Lower lobe of right lung (tissue), 2 donors: Measurements from ENCODE around the gene STON2. TPM values are rescaled to one million over a fixed set of nuclear protein-coding genes. Genes with fewer than 3 reads are reported as not detected.

Experiments used
- ATAC-seq, 2 donors: fragments of 200-7000 bp; cut with Tn5 transposase; one replicate each; pipeline ENCODE4 v1.9.1; 2020 to 2022; ENCODE audit warnings: mild to moderate bottlenecking in 2 of 2, moderate library complexity in 2 of 2
- DNase-seq: peaks from one replicate; pipeline ENCODE4 v3.0.0-alpha.2; 2020
- H3K27ac ChIP-seq: fragments of 200-600 bp; one replicate; pipeline ENCODE4 v1.8.0; 2022
- H3K27me3 ChIP-seq: fragments of 200-600 bp; one replicate; pipeline ENCODE4 v1.8.0; 2022; ENCODE audit warnings: low read depth
- H3K36me3 ChIP-seq: fragments of 200-600 bp; one replicate; pipeline ENCODE4 v1.8.0; 2022; ENCODE audit warnings: mild to moderate bottlenecking
- H3K4me1 ChIP-seq: fragments of 200-600 bp; one replicate; pipeline ENCODE4 v1.8.0; 2022
- H3K4me3 ChIP-seq: fragments of 200-600 bp; one replicate; pipeline ENCODE4 v1.8.0; 2022; ENCODE audit warnings: mild to moderate bottlenecking
- H3K9me3 ChIP-seq: fragments of 200-600 bp; one replicate; pipeline ENCODE4 v1.8.0; 2022
- CTCF ChIP-seq: fragments of 200-600 bp; IDR thresholded peaks from one replicate; pipeline ENCODE4 v1.8.0; 2022; ENCODE audit warnings: antibody characterized with exemption, mild to moderate bottlenecking
- intact Hi-C: fragments of 100-400 bp; cut with DNase I; formaldehyde crosslinking; loops from one replicate; pipeline ENCODE4 v1.11.0; 2022
- total RNA-seq: library from RNA; stranded (reverse); fragmentation: NEBNext Ultra II Directional; extraction: Animal tissue kit (Norgen Biotek cat#: 25700); gene quantifications from one replicate; pipeline ENCODE4 v1.2.1, GENCODE V29; 2021
- donor health status: DM: no; HTN: yes; CAD: no; lungs with severe emphysema.

Gene STON2
- total RNA-seq, 1 donor from 2014 or later = 34.3 TPM

GRCh38 chr14:81363746-81364378, 36.3 kb downstream of the STON2 start:
- H3K27ac ChIP-seq = no peak overlapping the region
- no peaks in the 10 kb centered on the region for H3K36me3 ChIP-seq
- no peak for TF ChIP-seq CTCF
- H3K9me3 ChIP-seq = no peaks in the 10 kb centered on the region
- no peaks in the 10 kb centered on the region for H3K4me1 ChIP-seq
- H3K27me3 ChIP-seq = no peaks in the 10 kb centered on the region
- intact Hi-C loops = no loop called here
- no peak for ATAC-seq
- no peak overlapping the region for H3K4me3 ChIP-seq
- DNase-seq = no peak

GRCh38 chr14:81353691-81354323, 46.3 kb downstream of the STON2 start:
- intact Hi-C loops = no loop called here
- Histone ChIP-seq H3K36me3 (no peaks in the 10 kb centered on the region), H3K27ac (no peak overlapping the region), H3K4me1 (no peaks in the 10 kb centered on the region), H3K27me3 (no peaks in the 10 kb centered on the region), H3K9me3 (peaks cover 10% of the 10 kb centered on the region), H3K4me3 (no peak overlapping the region)
- TF ChIP-seq CTCF = no peak
- no peak for DNase-seq
- ATAC-seq = no peak

- Histone ChIP-seq H3K36me3 (no peaks in the 10 kb centered on the region), H3K27me3 (no peaks in the 10 kb centered on the region), H3K27ac (no peak overlapping the region), H3K4me1 (no peaks in the 10 kb centered on the region), H3K9me3 (peaks cover 10% of the 10 kb centered on the region), H3K4me3 (no peak overlapping the region)
- DNase-seq (no peak), ATAC-seq (no peak)
- intact Hi-C loops = no loop called here
- no peak for TF ChIP-seq CTCF
Measured at GRCh38 chr14:81352413-81352812, 47.7 kb downstream of the STON2 start.

GRCh38 chr14:81351205-81351604, 48.9 kb downstream of the STON2 start:
- ATAC-seq (no peak), DNase-seq (no peak)
- H3K9me3 ChIP-seq = peaks cover 10% of the 10 kb centered on the region
- no peak for TF ChIP-seq CTCF
- H3K27ac ChIP-seq = no peak overlapping the region
- no peak overlapping the region for H3K4me3 ChIP-seq
- intact Hi-C loops = no loop called here
- no peaks in the 10 kb centered on the region for H3K4me1 ChIP-seq
- H3K36me3 ChIP-seq = no peaks in the 10 kb centered on the region
- no peaks in the 10 kb centered on the region for H3K27me3 ChIP-seq

- no peak for ATAC-seq
- Histone ChIP-seq H3K27me3 (no peaks in the 10 kb centered on the region), H3K4me1 (no peaks in the 10 kb centered on the region), H3K4me3 (no peak overlapping the region), H3K27ac (no peak overlapping the region), H3K9me3 (peaks cover 10% of the 10 kb centered on the region), H3K36me3 (no peaks in the 10 kb centered on the region)
- intact Hi-C loops = no loop called here
- no peak for DNase-seq
- TF ChIP-seq CTCF = no peak
Measured at GRCh38 chr14:81350344-81351130, 49.6 kb downstream of the STON2 start.
